OCI-LY7 (cell line): Measurements from ENCODE around the gene LDB3.

Experiments
- CTCF ChIP-seq: fragments of 200-600 bp; sonication (generic); conservative IDR thresholded peaks from 2 replicates; pipeline ENCODE4 v1.5.1; 2014; ENCODE audit warnings: mild to moderate bottlenecking, antibody characterized with exemption, low read length, moderate library complexity, mixed read lengths
- EZH2phosphoT487 ChIP-seq: fragments of 200-600 bp; sonication (generic); IDR thresholded peaks from 2 replicates; pipeline ENCODE4 v1.6.1; 2018; ENCODE audit warnings: low read depth, borderline replicate concordance, mild to moderate bottlenecking, mixed run types, antibody characterized with exemption, low read length, moderate library complexity, mixed read lengths

GRCh38 chr10:86659161-86659691 is 9.1 kb upstream of the LDB3 start:
- TF ChIP-seq CTCF, result no peak
- TF ChIP-seq EZH2phosphoT487, result no peak
